Activated CD8-positive, alpha-beta T cell treated with anti-CD3 and anti-CD28 coated beads, Interleukin-2, amount 10 ng/mL, durations not matched to agents 7 days and 5 days (primary cell): ENCODE data around the gene ITIH3. TPM values are rescaled to one million over a fixed set of nuclear protein-coding genes. Genes with fewer than 3 reads are reported as not detected.

Source experiments
- ATAC-seq: fragments of 150-1000 bp; cut with Tn5 transposase; one replicate; pipeline ENCODE4 v1.10.0; 2021; ENCODE audit warnings: moderate library complexity
- CTCF ChIA-PET: fragments of 350-600 bp; sonication (Branson Sonifier 250); formaldehyde crosslinking; loops from one replicate; lab custom pipeline; 2021; ENCODE audit warnings: antibody characterized with exemption; lab: Charles Lee
- POLR2A ChIA-PET: fragments of 350-600 bp; sonication (Branson Sonifier 250); formaldehyde crosslinking; loops from one replicate; lab custom pipeline; 2021; ENCODE audit warnings: antibody characterized with exemption; lab: Charles Lee
- DNase-seq: peaks from one replicate; pipeline ENCODE4 v3.0.0-alpha.2; 2020
- H3K27ac Mint-ChIP-seq: one replicate; pipeline ENCODE4 v1.8.0; 2021; ENCODE audit warnings: mild to moderate bottlenecking, mixed read lengths
- H3K27me3 Mint-ChIP-seq: one replicate; pipeline ENCODE4 v1.8.0; 2021; ENCODE audit warnings: low read depth, mixed read lengths
- H3K36me3 Mint-ChIP-seq: one replicate; pipeline ENCODE4 v1.8.0; 2021; ENCODE audit warnings: low read depth, mixed read lengths
- H3K4me1 Mint-ChIP-seq: one replicate; pipeline ENCODE4 v1.8.0; 2021; ENCODE audit warnings: low read depth, mixed read lengths
- H3K4me3 Mint-ChIP-seq: one replicate; pipeline ENCODE4 v1.8.0; 2021; ENCODE audit warnings: mild to moderate bottlenecking, mixed read lengths
- H3K9me3 Mint-ChIP-seq: one replicate; pipeline ENCODE4 v1.8.0; 2022; ENCODE audit warnings: mixed read lengths; ENCODE audit not compliant: insufficient read depth
- total RNA-seq, 2 experiments: library from RNA; stranded (reverse); gene quantifications; one replicate each; pipeline ENCODE4 v1.2.3, GENCODE V29; 2021

ITIH3 gene
- total RNA-seq, 2 experiments from 2014 or later = not detected

- Mint-ChIP-seq H3K27me3 (no peaks in the 10 kb centered on the region), H3K36me3 (peaks cover 23% of the 10 kb centered on the region), H3K27ac (no peak overlapping the region), H3K9me3 (no peaks in the 10 kb centered on the region), H3K4me3 (no peak overlapping the region), H3K4me1 (peaks cover 33% of the 10 kb centered on the region)
- POLR2A ChIA-PET = no interaction called here
- CTCF ChIA-PET = interaction anchor here (1.4 kb wide), 1 partner anchor 21 kb away, joined by 3 read pairs; no protein-coding TSS in a partner anchor
- DNase-seq (no peak), ATAC-seq (no peak)
These were observed 47.8 kb downstream of the ITIH3 start for GRCh38 chr3:52842424-52842823.

- no peak for ATAC-seq
- no peaks in the 10 kb centered on the region for H3K9me3 Mint-ChIP-seq
- ChIA-PET CTCF (interaction anchor here (0.7 to 1.4 kb wide), 4 partner anchors 10 to 95 kb away, joined by 3 read pairs; no protein-coding TSS in a partner anchor), POLR2A (interaction anchor here (0.7 kb wide), 1 partner anchor 45 kb away, joined by 3 read pairs; no protein-coding TSS in a partner anchor)
- no peak overlapping the region for H3K4me3 Mint-ChIP-seq
- H3K4me1 Mint-ChIP-seq = peaks cover 24% of the 10 kb centered on the region
- no peak overlapping the region for H3K27ac Mint-ChIP-seq
- peaks cover 18% of the 10 kb centered on the region for H3K36me3 Mint-ChIP-seq
- no peaks in the 10 kb centered on the region for H3K27me3 Mint-ChIP-seq
- DNase-seq = no peak
These were observed 48.7 kb downstream of the ITIH3 start for GRCh38 chr3:52843108-52843865.

GRCh38 chr3:52843881-52844280, 49.3 kb downstream of the ITIH3 start:
- H3K4me1 Mint-ChIP-seq = peaks cover 18% of the 10 kb centered on the region
- ATAC-seq = no peak

GRCh38 chr3:52844290-52844975, 49.8 kb downstream of the ITIH3 start:
- no peak overlapping the region for H3K27ac Mint-ChIP-seq
- peaks cover 15% of the 10 kb centered on the region for H3K36me3 Mint-ChIP-seq

More at GRCh38 chr3:52843881-52844280, 49.3 kb downstream of the ITIH3 start:
- DNase-seq = no peak
- POLR2A ChIA-PET = no interaction called here
- Mint-ChIP-seq H3K9me3 (no peaks in the 10 kb centered on the region), H3K4me3 (no peak overlapping the region), H3K27me3 (no peaks in the 10 kb centered on the region), H3K36me3 (peaks cover 15% of the 10 kb centered on the region), H3K27ac (no peak overlapping the region)
- CTCF ChIA-PET = interaction anchor here (0.7 kb wide), 1 partner anchor 32 kb away, joined by 3 read pairs; no protein-coding TSS in a partner anchor

GRCh38 chr3:52845157-52845556, 50.6 kb downstream of the ITIH3 start:
- Mint-ChIP-seq H3K4me1 (peaks cover 9% of the 10 kb centered on the region), H3K27me3 (no peaks in the 10 kb centered on the region), H3K36me3 (peaks cover 13% of the 10 kb centered on the region), H3K4me3 (no peak overlapping the region), H3K27ac (no peak overlapping the region), H3K9me3 (no peaks in the 10 kb centered on the region)
- DNase-seq = no peak
- CTCF ChIA-PET = interaction anchor here (0.7 to 2.2 kb wide), 9 partner anchors 8 to 265 kb away, joined by 3 to 6 read pairs (median 3); no protein-coding TSS in a partner anchor
- ATAC-seq = no peak
- POLR2A ChIA-PET = no interaction called here

More at GRCh38 chr3:52844290-52844975, 49.8 kb downstream of the ITIH3 start:
- peaks cover 13% of the 10 kb centered on the region for H3K4me1 Mint-ChIP-seq
- no peak for ATAC-seq
- ChIA-PET CTCF (interaction anchor here (0.7 kb wide), 1 partner anchor 31 kb away, joined by 3 read pairs; no protein-coding TSS in a partner anchor), POLR2A (no interaction called here)
- no peak for DNase-seq
- H3K9me3 Mint-ChIP-seq = no peaks in the 10 kb centered on the region
- H3K4me3 Mint-ChIP-seq = no peak overlapping the region
- no peaks in the 10 kb centered on the region for H3K27me3 Mint-ChIP-seq

- Mint-ChIP-seq H3K36me3 (peaks cover 7% of the 10 kb centered on the region), H3K27me3 (no peaks in the 10 kb centered on the region), H3K9me3 (no peaks in the 10 kb centered on the region), H3K4me1 (peaks cover 9% of the 10 kb centered on the region), H3K4me3 (no peak overlapping the region), H3K27ac (no peak overlapping the region)
- ChIA-PET CTCF (interaction anchor here (0.7 to 2.2 kb wide), 12 partner anchors 9 to 264 kb away, joined by 3 to 6 read pairs (median 3); no protein-coding TSS in a partner anchor), POLR2A (no interaction called here)
- no peak for DNase-seq
- ATAC-seq = no peak
These were observed 51.3 kb downstream of the ITIH3 start for GRCh38 chr3:52845691-52846431.

GRCh38 chr3:52846432-52846965, 51.9 kb downstream of the ITIH3 start:
- no peak overlapping the region for H3K27ac Mint-ChIP-seq
- POLR2A ChIA-PET = no interaction called here

GRCh38 chr3:52847241-52847640, 52.6 kb downstream of the ITIH3 start:
- H3K9me3 Mint-ChIP-seq = no peaks in the 10 kb centered on the region
- H3K27me3 Mint-ChIP-seq = no peaks in the 10 kb centered on the region
- H3K4me1 Mint-ChIP-seq = peaks cover 9% of the 10 kb centered on the region
- POLR2A ChIA-PET = interaction anchor here (0.6 kb wide), 1 partner anchor 50 kb away, joined by 3 read pairs; no protein-coding TSS in a partner anchor
- DNase-seq (no peak), ATAC-seq (no peak)
- H3K4me3 Mint-ChIP-seq = no peak overlapping the region
- CTCF ChIA-PET = interaction anchor here (2.2 kb wide), 1 partner anchor 10 kb away, joined by 5 read pairs; no protein-coding TSS in a partner anchor
- no peak overlapping the region for H3K27ac Mint-ChIP-seq
- peaks cover 9% of the 10 kb centered on the region for H3K36me3 Mint-ChIP-seq

More at GRCh38 chr3:52846432-52846965, 51.9 kb downstream of the ITIH3 start:
- CTCF ChIA-PET = interaction anchor here (0.6 to 2.2 kb wide), 8 partner anchors 9 to 140 kb away, joined by 3 to 5 read pairs (median 3); no protein-coding TSS in a partner anchor
- H3K4me1 Mint-ChIP-seq = peaks cover 9% of the 10 kb centered on the region
- DNase-seq (no peak), ATAC-seq (no peak)
- H3K9me3 Mint-ChIP-seq = no peaks in the 10 kb centered on the region
- no peaks in the 10 kb centered on the region for H3K27me3 Mint-ChIP-seq
- H3K4me3 Mint-ChIP-seq = no peak overlapping the region
- peaks cover 4% of the 10 kb centered on the region for H3K36me3 Mint-ChIP-seq

GRCh38 chr3:52847726-52848125, 53.1 kb downstream of the ITIH3 start:
- DNase-seq (no peak), ATAC-seq (no peak)
- H3K4me1 Mint-ChIP-seq = peaks cover 9% of the 10 kb centered on the region
- POLR2A ChIA-PET = no interaction called here
- H3K27ac Mint-ChIP-seq = no peak overlapping the region
- H3K9me3 Mint-ChIP-seq = no peaks in the 10 kb centered on the region
- no peak overlapping the region for H3K4me3 Mint-ChIP-seq
- peaks cover 9% of the 10 kb centered on the region for H3K36me3 Mint-ChIP-seq
- no peaks in the 10 kb centered on the region for H3K27me3 Mint-ChIP-seq
- CTCF ChIA-PET = interaction anchor here (1.4 to 1.5 kb wide), 2 partner anchors 9 to 27 kb away, joined by 4 to 8 read pairs; no protein-coding TSS in a partner anchor

- H3K4me3 Mint-ChIP-seq = no peak overlapping the region
- peaks cover 7% of the 10 kb centered on the region for H3K36me3 Mint-ChIP-seq
- POLR2A ChIA-PET = interaction anchor here (0.6 to 1.3 kb wide), 2 partner anchors 10 to 33 kb away, joined by 3 to 4 read pairs; no protein-coding TSS in a partner anchor
- no peaks in the 10 kb centered on the region for H3K27me3 Mint-ChIP-seq
- no peak for DNase-seq
- CTCF ChIA-PET = interaction anchor here (0.9 to 1.5 kb wide), 5 partner anchors 10 to 262 kb away, joined by 3 to 8 read pairs (median 4); no protein-coding TSS in a partner anchor
- no peaks in the 10 kb centered on the region for H3K9me3 Mint-ChIP-seq
- peaks cover 9% of the 10 kb centered on the region for H3K4me1 Mint-ChIP-seq
- no peak for ATAC-seq
- no peak overlapping the region for H3K27ac Mint-ChIP-seq
These were observed 54.0 kb downstream of the ITIH3 start for GRCh38 chr3:52848617-52849016.
